ENCODE data around the gene FOLR2.
A peak's percentile ranks its signal among the peaks of the same experiment; 100 is the strongest.
"Not testable (repeated sequence)": the region's sequence is repeated elsewhere in the genome, so short reads cannot be mapped to it uniquely, and the experiment has no call there.

FOLR2 gene

GRCh38 chr11:72191961-72192381 lies 24.6 kb upstream of the FOLR2 start, which contains the start of gene FOLR1:
FOLR1 (plus strand) TSS chr11:72192140; CDS start chr11:72192174, 34 bp downstream.
- DNase-seq: no peak
- Mint-ChIP-seq H3K4me3 (no peak within 1 kb of the TSS), H3K27me3 (no peaks in the 10 kb centered on the region), H3K4me1 (ENCODE audit: low read depth) (no peaks in the 10 kb centered on the region), H3K27ac (no peak within 1 kb of the TSS), H3K36me3 (ENCODE audit: low read depth) (no peaks in the 10 kb centered on the region), H3K9me3 (no peaks in the 10 kb centered on the region)

- H3K4me1 Mint-ChIP-seq (ENCODE audit: low read depth): no peaks in the 10 kb centered on the region
- H3K27me3 Mint-ChIP-seq: no peaks in the 10 kb centered on the region
- no peaks in the 10 kb centered on the region for H3K9me3 Mint-ChIP-seq
- no peaks in the 10 kb centered on the region for H3K36me3 Mint-ChIP-seq (ENCODE audit: low read depth)
- no peak for DNase-seq
- no peak overlapping the region for H3K27ac Mint-ChIP-seq
- H3K4me3 Mint-ChIP-seq: no peak overlapping the region
Measured at GRCh38 chr11:72195518-72196270, 20.9 kb upstream of the FOLR2 start.

GRCh38 chr11:72201445-72201844 lies 15.1 kb upstream of the FOLR2 start:
- not testable (repeated sequence) for H3K27ac Mint-ChIP-seq; DNase-seq; H3K27me3 Mint-ChIP-seq; H3K36me3 Mint-ChIP-seq (ENCODE audit: low read depth); H3K4me1 Mint-ChIP-seq (ENCODE audit: low read depth); H3K4me3 Mint-ChIP-seq; H3K9me3 Mint-ChIP-seq

GRCh38 chr11:72202571-72202970 lies 14.0 kb upstream of the FOLR2 start:
- no peaks in the 10 kb centered on the region for H3K27me3 Mint-ChIP-seq
- no peaks in the 10 kb centered on the region for H3K9me3 Mint-ChIP-seq
- no peak for DNase-seq

GRCh38 chr11:72203163-72203562 lies 13.4 kb upstream of the FOLR2 start:
- no peaks in the 10 kb centered on the region for H3K36me3 Mint-ChIP-seq (ENCODE audit: low read depth)
- H3K27ac Mint-ChIP-seq: no peak overlapping the region
- DNase-seq: no peak
- no peaks in the 10 kb centered on the region for H3K4me1 Mint-ChIP-seq (ENCODE audit: low read depth)
- no peak overlapping the region for H3K4me3 Mint-ChIP-seq
- H3K9me3 Mint-ChIP-seq: no peaks in the 10 kb centered on the region
- no peaks in the 10 kb centered on the region for H3K27me3 Mint-ChIP-seq

More at GRCh38 chr11:72202571-72202970, 14.0 kb upstream of the FOLR2 start:
- Mint-ChIP-seq H3K4me1 (ENCODE audit: low read depth) (no peaks in the 10 kb centered on the region), H3K4me3 (no peak overlapping the region), H3K27ac (no peak overlapping the region), H3K36me3 (ENCODE audit: low read depth) (no peaks in the 10 kb centered on the region)

- Mint-ChIP-seq H3K36me3 (ENCODE audit: low read depth) (no peaks in the 10 kb centered on the region), H3K4me3 (no peak overlapping the region), H3K9me3 (peaks cover 13% of the 10 kb centered on the region), H3K27me3 (peaks cover 5% of the 10 kb centered on the region), H3K27ac (no peak overlapping the region), H3K4me1 (ENCODE audit: low read depth) (no peaks in the 10 kb centered on the region)
- DNase-seq: no peak
Measured at GRCh38 chr11:72204886-72205285, 11.7 kb upstream of the FOLR2 start.

- not testable (repeated sequence) for H3K4me3 Mint-ChIP-seq; H3K36me3 Mint-ChIP-seq (ENCODE audit: low read depth); H3K4me1 Mint-ChIP-seq (ENCODE audit: low read depth); H3K27ac Mint-ChIP-seq; H3K27me3 Mint-ChIP-seq; DNase-seq
- peaks cover 18% of the 10 kb centered on the region for H3K9me3 Mint-ChIP-seq
Measured at GRCh38 chr11:72206794-72207193, 9.8 kb upstream of the FOLR2 start.

- Mint-ChIP-seq H3K36me3 (ENCODE audit: low read depth) (no peaks in the 10 kb centered on the region), H3K4me1 (ENCODE audit: low read depth) (no peaks in the 10 kb centered on the region), H3K9me3 (peaks cover 18% of the 10 kb centered on the region), H3K27me3 (peaks cover 10% of the 10 kb centered on the region), H3K27ac (no peak overlapping the region), H3K4me3 (no peak overlapping the region)
- DNase-seq: no peak
Measured at GRCh38 chr11:72208281-72208680, 8.3 kb upstream of the FOLR2 start.

- Mint-ChIP-seq H3K27me3 (peaks cover 10% of the 10 kb centered on the region), H3K4me3 (no peak overlapping the region), H3K36me3 (ENCODE audit: low read depth) (no peaks in the 10 kb centered on the region), H3K4me1 (ENCODE audit: low read depth) (no peaks in the 10 kb centered on the region), H3K27ac (no peak overlapping the region), H3K9me3 (peaks cover 18% of the 10 kb centered on the region)
- DNase-seq: no peak
Measured at GRCh38 chr11:72209101-72209500, 7.5 kb upstream of the FOLR2 start.

GRCh38 chr11:72217841-72218240 lies 1.2 kb downstream of the FOLR2 start:
- Mint-ChIP-seq H3K4me3 (no peak overlapping the region), H3K27me3 (peaks cover 23% of the 10 kb centered on the region), H3K4me1 (ENCODE audit: low read depth) (peaks cover 11% of the 10 kb centered on the region), H3K36me3 (ENCODE audit: low read depth) (no peaks in the 10 kb centered on the region), H3K27ac (no peak overlapping the region), H3K9me3 (no peaks in the 10 kb centered on the region)
- no peak for DNase-seq

- Mint-ChIP-seq H3K4me1 (ENCODE audit: low read depth) (peaks cover 13% of the 10 kb centered on the region), H3K27ac (no peak overlapping the region), H3K9me3 (no peaks in the 10 kb centered on the region), H3K27me3 (peaks cover 23% of the 10 kb centered on the region), H3K4me3 (no peak overlapping the region), H3K36me3 (ENCODE audit: low read depth) (no peaks in the 10 kb centered on the region)
- no peak for DNase-seq
Measured at GRCh38 chr11:72218251-72218745, 1.7 kb downstream of the FOLR2 start.

GRCh38 chr11:72220696-72221363 lies 4.2 kb downstream of the FOLR2 start:
- Mint-ChIP-seq H3K27me3 (peaks cover 23% of the 10 kb centered on the region), H3K4me1 (ENCODE audit: low read depth) (peaks cover 20% of the 10 kb centered on the region), H3K36me3 (ENCODE audit: low read depth) (peaks cover 11% of the 10 kb centered on the region), H3K9me3 (no peaks in the 10 kb centered on the region), H3K4me3 (no peak overlapping the region), H3K27ac (no peak overlapping the region)
- no peak for DNase-seq

- H3K9me3 Mint-ChIP-seq: no peaks in the 10 kb centered on the region
- DNase-seq: no peak
- no peak overlapping the region for H3K27ac Mint-ChIP-seq
- H3K36me3 Mint-ChIP-seq (ENCODE audit: low read depth): peaks cover 11% of the 10 kb centered on the region
- peaks cover 17% of the 10 kb centered on the region for H3K27me3 Mint-ChIP-seq
- no peak overlapping the region for H3K4me3 Mint-ChIP-seq
- H3K4me1 Mint-ChIP-seq (ENCODE audit: low read depth): peaks cover 26% of the 10 kb centered on the region
Measured at GRCh38 chr11:72221386-72222075, 4.9 kb downstream of the FOLR2 start.

GRCh38 chr11:72222106-72222891 lies 5.7 kb downstream of the FOLR2 start:
- peaks cover 14% of the 10 kb centered on the region for H3K36me3 Mint-ChIP-seq (ENCODE audit: low read depth)
- no peaks in the 10 kb centered on the region for H3K9me3 Mint-ChIP-seq
- peak overlapping the region; percentile 81 for H3K4me3 Mint-ChIP-seq
- H3K27ac Mint-ChIP-seq: peak overlapping the region; percentile 79
- H3K4me1 Mint-ChIP-seq (ENCODE audit: low read depth): peaks cover 26% of the 10 kb centered on the region
- no peak for DNase-seq
- peaks cover 12% of the 10 kb centered on the region for H3K27me3 Mint-ChIP-seq

Data from activated T-cell treated with anti-CD3 and anti-CD28 coated beads, Interleukin-2, amount 50 U/mL, for 24 hours (primary cell).